ENCODE results near the gene IRX4. TPM values are rescaled to one million over a fixed set of nuclear protein-coding genes. Genes with fewer than 3 reads are reported as not detected.

IRX4 gene
- total and polyA plus RNA-seq, 2 experiments from 2014 or later, result not detected

DNA sequence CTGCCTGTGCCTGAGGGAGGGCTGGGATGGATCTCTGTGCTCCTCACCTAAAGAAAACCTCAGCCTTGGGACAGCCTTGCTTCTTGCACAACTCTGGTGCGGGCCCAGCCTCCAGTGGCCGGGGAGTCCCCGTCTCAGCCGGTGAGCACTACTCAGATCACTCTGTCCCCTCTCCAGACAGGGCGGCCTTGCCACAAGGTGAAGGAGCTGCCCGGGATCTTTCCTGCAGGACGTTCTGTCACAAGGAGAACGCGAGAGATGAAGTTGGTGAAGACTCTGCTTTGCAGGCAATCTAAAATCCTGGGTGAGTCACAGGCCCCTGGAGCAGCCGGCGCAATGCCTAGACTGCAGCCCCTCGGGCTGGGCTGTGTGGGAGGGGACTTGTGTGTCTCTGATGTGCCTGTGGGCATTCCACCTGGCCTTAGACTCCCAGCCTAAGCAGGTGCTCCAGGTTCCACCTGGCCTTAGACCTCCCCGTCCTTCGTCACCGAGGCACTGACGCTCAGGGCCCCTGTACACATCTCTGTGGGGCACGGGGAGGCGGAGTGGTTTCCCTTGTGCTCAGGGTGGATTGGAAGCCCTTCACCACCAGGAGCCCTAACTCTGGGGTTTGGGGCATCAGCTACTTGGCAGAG lies 15.2 kb upstream of the IRX4 start:
- 62 to 68% methylated on average over 16 to 18 of the region's 18 CpGs for WGBS, 2 experiments (ENCODE audit: low coverage in 1 of 2, low lambda C conversion rate in 2 of 2, missing lambda C conversion rate in 2 of 2)
- no peak overlapping the region for H3K4me3 ChIP-seq
- in situ Hi-C loops (cut with MboI), result no loop called here

DNA sequence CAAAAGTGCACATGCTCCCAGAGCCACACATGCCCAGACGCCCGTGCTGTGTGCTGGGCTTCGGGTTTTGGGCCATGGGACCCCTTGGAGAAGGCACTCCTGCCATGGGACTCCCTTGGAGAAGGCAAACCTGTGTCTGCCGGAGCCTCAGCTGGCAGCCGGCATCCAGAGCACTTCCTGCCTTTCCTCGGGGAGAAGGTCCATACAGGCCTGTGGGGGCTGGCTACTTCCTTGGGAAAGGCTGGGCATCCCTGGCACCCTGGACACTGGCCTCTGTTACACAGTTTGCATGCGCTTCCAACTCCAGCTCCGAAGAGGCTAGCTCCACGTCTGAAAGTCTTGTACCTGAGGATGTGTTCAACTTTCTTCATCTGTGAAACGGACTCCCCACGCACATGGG lies 14.7 kb upstream of the IRX4 start:
- Histone ChIP-seq H3K9ac (no peak overlapping the region), H3F3A (ENCODE audit: insufficient read depth) (no peaks in the 10 kb centered on the region), H3K9me3 (ENCODE audit: low read depth) (no peaks in the 10 kb centered on the region), H3K4me1 (ENCODE audit: insufficient read depth) (no peaks in the 10 kb centered on the region), H3K79me2 (ENCODE audit: insufficient read depth) (no peaks in the 10 kb centered on the region), H3K4me3 (no peak overlapping the region), H2AFZ (no peak overlapping the region), H4K20me1 (ENCODE audit: insufficient read depth) (no peaks in the 10 kb centered on the region), H3K36me3 (ENCODE audit: low read depth) (no peaks in the 10 kb centered on the region), H3K27ac (no peak overlapping the region), H3K27me3 (replicated peaks; ENCODE audit: insufficient read depth) (0 out of 2 replicates have a peak, but pooled peaks cover 9% of the 10 kb centered on the region), H3K9me2 (ENCODE audit: insufficient read depth) (no peaks in the 10 kb centered on the region), H3K4me2 (ENCODE audit: unreplicated experiment) (no peak overlapping the region)
- TF ChIP-seq EZH2phosphoT487 (IDR thresholded peaks at IDR 0.05; ENCODE audit: insufficient read depth, low read depth) (no peak), EZH2 (IDR thresholded peaks at IDR 0.05; ENCODE audit: insufficient read depth, poor library complexity, severe bottlenecking) (no peak)
- no peak for DNase-seq
- 40 to 41% methylated on average over 11 of the region's 11 CpGs for WGBS, 2 experiments (ENCODE audit: low coverage in 1 of 2, low lambda C conversion rate in 2 of 2, missing lambda C conversion rate in 2 of 2)
- in situ Hi-C loops (cut with MboI), result no loop called here

More for the DNA sequence above, 15.2 kb upstream of the IRX4 start:
- Histone ChIP-seq H3K9ac (no peak overlapping the region), H3K4me2 (ENCODE audit: unreplicated experiment) (no peak overlapping the region), H3K79me2 (ENCODE audit: insufficient read depth) (no peaks in the 10 kb centered on the region), H3K9me2 (ENCODE audit: insufficient read depth) (no peaks in the 10 kb centered on the region), H3K36me3 (ENCODE audit: low read depth) (no peaks in the 10 kb centered on the region), H3F3A (ENCODE audit: insufficient read depth) (no peaks in the 10 kb centered on the region), H3K27me3 (replicated peaks; ENCODE audit: insufficient read depth) (0 out of 2 replicates have a peak, but pooled peaks cover 9% of the 10 kb centered on the region), H2AFZ (no peak overlapping the region), H3K4me1 (ENCODE audit: insufficient read depth) (no peaks in the 10 kb centered on the region), H3K9me3 (ENCODE audit: low read depth) (no peaks in the 10 kb centered on the region), H3K27ac (no peak overlapping the region), H4K20me1 (ENCODE audit: insufficient read depth) (no peaks in the 10 kb centered on the region)
- TF ChIP-seq EZH2 (IDR thresholded peaks at IDR 0.05; ENCODE audit: insufficient read depth, poor library complexity, severe bottlenecking) (no peak), EZH2phosphoT487 (IDR thresholded peaks at IDR 0.05; ENCODE audit: insufficient read depth, low read depth) (no peak)
- DNase-seq, result no peak

DNA sequence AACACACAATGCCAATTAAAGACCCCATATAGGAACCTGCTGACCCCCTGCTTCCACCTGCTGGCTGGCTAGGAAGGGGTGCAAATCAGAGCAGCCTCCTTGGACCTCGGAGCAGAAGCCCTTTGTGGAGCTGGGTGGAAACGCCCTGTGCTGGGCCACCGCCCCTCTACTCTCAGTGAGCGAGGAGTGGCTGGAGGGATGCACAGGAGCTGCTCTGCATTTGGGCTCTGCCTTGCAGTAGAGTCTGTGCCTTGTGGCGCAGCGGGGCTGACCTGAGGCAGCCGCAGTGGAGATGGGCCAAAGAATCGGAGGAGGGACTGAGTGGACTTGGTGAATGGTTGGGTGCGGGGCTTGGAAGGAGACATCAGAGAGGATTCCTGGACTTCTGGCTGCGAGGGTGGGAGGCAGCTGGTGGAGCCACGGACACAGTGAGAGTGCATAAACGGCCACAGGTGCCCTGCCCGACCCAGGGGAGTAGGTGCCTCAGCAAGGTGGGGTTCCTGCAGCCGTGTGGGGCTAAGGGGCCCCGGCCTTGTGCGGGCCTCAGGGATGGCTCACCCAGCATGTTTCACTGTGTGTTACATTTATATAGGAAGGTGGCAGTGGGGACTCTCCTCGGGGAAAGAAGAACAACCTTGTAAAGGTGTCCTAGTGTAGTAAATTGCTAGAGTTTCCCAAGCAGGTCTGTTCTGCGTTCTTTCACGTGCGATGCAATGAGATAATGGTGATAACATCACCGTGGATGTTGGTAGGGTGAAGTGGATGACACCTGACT lies 14.1 kb upstream of the IRX4 start:
- in situ Hi-C loops (cut with MboI), result no loop called here
- Histone ChIP-seq H4K20me1 (ENCODE audit: insufficient read depth) (no peaks in the 10 kb centered on the region), H2AFZ (no peak overlapping the region), H3K27me3 (replicated peaks; ENCODE audit: insufficient read depth) (peaks cover 15% of the 10 kb centered on the region; the same call in 1 of the 2 replicates), H3K79me2 (ENCODE audit: insufficient read depth) (no peaks in the 10 kb centered on the region), H3K4me3 (no peak overlapping the region), H3F3A (ENCODE audit: insufficient read depth) (no peaks in the 10 kb centered on the region), H3K4me1 (ENCODE audit: insufficient read depth) (no peaks in the 10 kb centered on the region), H3K27ac (no peak overlapping the region), H3K9me2 (ENCODE audit: insufficient read depth) (no peaks in the 10 kb centered on the region), H3K9ac (no peak overlapping the region), H3K9me3 (ENCODE audit: low read depth) (no peaks in the 10 kb centered on the region), H3K4me2 (ENCODE audit: unreplicated experiment) (no peak overlapping the region), H3K36me3 (ENCODE audit: low read depth) (no peaks in the 10 kb centered on the region)
- no peak for DNase-seq
- 47 to 54% methylated on average over 19 to 21 of the region's 21 CpGs for WGBS, 2 experiments (ENCODE audit: low coverage in 1 of 2, low lambda C conversion rate in 2 of 2, missing lambda C conversion rate in 2 of 2)
- TF ChIP-seq EZH2 (IDR thresholded peaks at IDR 0.05; ENCODE audit: insufficient read depth, poor library complexity, severe bottlenecking) (no peak), EZH2phosphoT487 (IDR thresholded peaks at IDR 0.05; ENCODE audit: insufficient read depth, low read depth) (no peak)

DNA sequence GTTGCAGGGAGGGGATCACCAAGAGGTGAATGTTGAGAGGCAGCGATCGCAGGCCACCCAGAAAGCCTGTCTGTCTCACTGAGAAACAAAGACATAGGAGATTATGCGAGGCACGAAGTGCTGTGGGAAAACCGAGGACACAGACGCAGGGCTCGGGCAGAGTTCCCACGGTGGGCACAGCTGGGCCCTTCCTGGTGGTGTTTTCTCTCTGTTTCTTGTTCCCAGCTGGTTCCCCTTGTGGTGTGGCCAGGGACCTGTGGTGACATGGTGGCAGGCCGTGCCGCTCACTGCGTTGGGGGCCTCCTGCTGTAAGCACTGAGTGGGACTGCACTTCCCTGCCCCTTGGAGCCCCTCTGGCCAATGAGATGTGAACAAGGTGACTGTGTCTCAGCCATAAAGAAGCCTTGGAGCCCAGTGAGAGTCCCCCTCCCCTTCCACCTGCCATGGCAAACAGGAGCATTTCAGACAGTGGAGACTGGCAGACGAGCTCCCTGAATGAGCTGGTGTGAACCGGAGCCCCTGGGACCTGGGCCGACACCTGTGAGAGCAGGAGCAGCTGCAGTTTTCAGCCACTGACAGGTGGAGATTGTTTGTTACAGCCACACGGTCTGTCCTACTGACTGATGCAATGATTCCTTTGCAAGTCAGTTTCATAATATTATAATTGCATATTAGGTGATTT lies 13.2 kb upstream of the IRX4 start:
- Histone ChIP-seq H3K27me3 (replicated peaks; ENCODE audit: insufficient read depth) (peaks cover 20% of the 10 kb centered on the region; the same call in 1 of the 2 replicates), H3K9ac (no peak overlapping the region), H2AFZ (no peak overlapping the region), H3K9me3 (ENCODE audit: low read depth) (no peaks in the 10 kb centered on the region), H3F3A (ENCODE audit: insufficient read depth) (no peaks in the 10 kb centered on the region), H4K20me1 (ENCODE audit: insufficient read depth) (no peaks in the 10 kb centered on the region), H3K9me2 (ENCODE audit: insufficient read depth) (no peaks in the 10 kb centered on the region), H3K27ac (no peak overlapping the region), H3K79me2 (ENCODE audit: insufficient read depth) (no peaks in the 10 kb centered on the region), H3K4me3 (no peak overlapping the region), H3K36me3 (ENCODE audit: low read depth) (no peaks in the 10 kb centered on the region), H3K4me2 (ENCODE audit: unreplicated experiment) (no peak overlapping the region), H3K4me1 (ENCODE audit: insufficient read depth) (no peaks in the 10 kb centered on the region)
- in situ Hi-C loops (cut with MboI), result no loop called here
- DNase-seq, result no peak
- WGBS, 2 experiments (ENCODE audit: low coverage in 1 of 2, low lambda C conversion rate in 2 of 2, missing lambda C conversion rate in 2 of 2), result 56 to 63% methylated on average over 15 of the region's 15 CpGs
- TF ChIP-seq EZH2phosphoT487 (IDR thresholded peaks at IDR 0.05; ENCODE audit: insufficient read depth, low read depth) (no peak), EZH2 (IDR thresholded peaks at IDR 0.05; ENCODE audit: insufficient read depth, poor library complexity, severe bottlenecking) (no peak)

Data from GM23248 (cell line).